Neuronal stem cell (in vitro differentiated cells): ENCODE results near the gene MGAT4B.

Experiments
- DNase-seq: peaks from one replicate; pipeline ENCODE4 v3.0.0-alpha.2; 2013; ENCODE audit warnings: low spot score
- H2AFZ ChIP-seq: one replicate; pipeline ENCODE4 v1.6.1; 2013; ENCODE audit warnings: mild to moderate bottlenecking, low read length, inconsistent platforms
- H2AK5ac ChIP-seq: 2 replicates; pipeline ENCODE4 v1.6.1; 2013; ENCODE audit warnings: low read depth, mild to moderate bottlenecking, inconsistent platforms, low read length, moderate library complexity, mixed read lengths
- H2BK120ac ChIP-seq: 2 replicates; pipeline ENCODE4 v1.6.1; 2013; ENCODE audit warnings: low read depth, mild to moderate bottlenecking, inconsistent platforms, low read length, moderate library complexity, mixed read lengths
- H2BK12ac ChIP-seq: one replicate; pipeline ENCODE4 v1.6.1; 2013; ENCODE audit warnings: low read length, inconsistent platforms
- H2BK15ac ChIP-seq: 2 replicates; pipeline ENCODE4 v1.6.1; 2013; ENCODE audit warnings: mild to moderate bottlenecking, low read length, inconsistent platforms, mixed read lengths
- H2BK5ac ChIP-seq: one replicate; pipeline ENCODE4 v1.6.1; 2013; ENCODE audit warnings: inconsistent platforms, mild to moderate bottlenecking, low read length, moderate library complexity
- H3K14ac ChIP-seq: one replicate; pipeline ENCODE4 v1.6.1; 2013; ENCODE audit warnings: low read length, inconsistent platforms
- H3K18ac ChIP-seq: 2 replicates; pipeline ENCODE4 v1.6.1; 2013; ENCODE audit warnings: low read length, inconsistent platforms
- H3K23ac ChIP-seq: 2 replicates; pipeline ENCODE4 v1.6.1; 2013; ENCODE audit warnings: low read depth, mild to moderate bottlenecking, mixed read lengths, low read length, inconsistent platforms; ENCODE audit not compliant: poor library complexity
- H3K27ac ChIP-seq: replicated peaks from 3 replicates; pipeline ENCODE4 v1.5.1; 2013; ENCODE audit warnings: low read length, inconsistent platforms
- H3K27me3 ChIP-seq, 3 experiments: 2 replicates each; pipeline ENCODE4 v1.6.1; 2013; ENCODE audit warnings: low read length in 3 of 3, mild to moderate bottlenecking in 2 of 3, inconsistent platforms in 1 of 3, low read depth in 1 of 3, mixed read lengths in 1 of 3, moderate library complexity in 1 of 3; ENCODE audit not compliant: control insufficient read depth in 3 of 3, insufficient read depth in 3 of 3
- H3K36me3 ChIP-seq, 2 donors: replicated peaks in 1 of 2; 2 replicates each; pipeline ENCODE4 v1.6.1; 2013; ENCODE audit warnings: low read length in 2 of 2; ENCODE audit not compliant: control insufficient read depth in 2 of 2, insufficient read depth in 2 of 2
- H3K4ac ChIP-seq: 2 replicates; pipeline ENCODE4 v1.6.1; 2013; ENCODE audit warnings: inconsistent platforms, mild to moderate bottlenecking, low read length, moderate library complexity
- H3K4me1 ChIP-seq, 2 donors: 1 replicate in 1 of 2; 2 replicates in 1 of 2; pipeline ENCODE4 v1.6.1; 2013; ENCODE audit warnings: low read length in 2 of 2, low read depth in 1 of 2; ENCODE audit not compliant: control insufficient read depth in 2 of 2, insufficient read depth in 1 of 2
- H3K4me2 ChIP-seq: one replicate; pipeline ENCODE4 v1.6.1; 2013; ENCODE audit warnings: mild to moderate bottlenecking, low read length, inconsistent platforms; ENCODE audit not compliant: insufficient read depth, poor library complexity, severe bottlenecking
- H3K4me3 ChIP-seq, 2 donors: 2 replicates each; pipeline ENCODE4 v1.5.1; 2013; ENCODE audit warnings: low read length in 2 of 2, mild to moderate bottlenecking in 2 of 2, inconsistent platforms in 1 of 2, moderate library complexity in 1 of 2
- H3K79me1 ChIP-seq: one replicate; pipeline ENCODE4 v1.6.1; 2013; ENCODE audit warnings: low read depth, mild to moderate bottlenecking, inconsistent platforms, low read length, moderate library complexity
- H3K9ac ChIP-seq: one replicate; pipeline ENCODE4 v1.6.1; 2013; ENCODE audit warnings: mild to moderate bottlenecking, low read depth, low read length, inconsistent platforms; ENCODE audit not compliant: poor library complexity
- H3K9me3 ChIP-seq, 2 donors: replicated peaks in 1 of 2; 2 replicates each; pipeline versions ENCODE3 to v1.6.1; 2013; ENCODE audit warnings: low read length in 2 of 2, mild to moderate bottlenecking in 2 of 2, inconsistent platforms in 1 of 2, low read depth in 1 of 2, mixed read lengths in 1 of 2, moderate library complexity in 1 of 2; ENCODE audit not compliant: control insufficient read depth in 2 of 2, insufficient read depth in 1 of 2
- H4K8ac ChIP-seq: one replicate; pipeline ENCODE4 v1.6.1; 2013; ENCODE audit warnings: low read depth, mild to moderate bottlenecking, inconsistent platforms, low read length, moderate library complexity
- H4K91ac ChIP-seq: one replicate; pipeline ENCODE4 v1.6.1; 2013; ENCODE audit warnings: low read length, low read depth, mild to moderate bottlenecking, inconsistent platforms; ENCODE audit not compliant: poor library complexity
- WGBS, 2 donors: extraction: QIAGEN DNeasy Blood & Tissue Kit; methylation state at CpG; one replicate each; pipeline ENCODE4 v1.1.7; 2013; ENCODE audit warnings: missing lambda C conversion rate in 2 of 2, mixed read lengths in 1 of 2; ENCODE audit not compliant: insufficient read length in 2 of 2, insufficient replicate concordance in 1 of 2; ENCODE audit errors: extremely low coverage in 2 of 2; 5-methylcytosine and 5-hydroxymethylcytosine counted together

Gene MGAT4B

GRCh38 chr5:179777456-179777855, 29.2 kb downstream of the MGAT4B start:
- Histone ChIP-seq H3K79me1 (no peaks in the 10 kb centered on the region), H3K27me3 (no peaks in the 10 kb centered on the region), H3K18ac (no peak overlapping the region), H2AFZ (no peak overlapping the region), H3K9ac (no peak overlapping the region), H4K8ac (no peak overlapping the region), H3K14ac (no peak overlapping the region), H4K91ac (no peak overlapping the region), H2BK12ac (no peak overlapping the region), H3K4me2 (no peak overlapping the region), H3K4ac (no peak overlapping the region), H2BK120ac (no peak overlapping the region), H3K9me3 (no peaks in the 10 kb centered on the region), H2BK15ac (no peak overlapping the region), H2BK5ac (no peak overlapping the region), H3K4me1 (no peaks in the 10 kb centered on the region), H3K23ac (no peak overlapping the region), H3K4me3 (no peak overlapping the region), H3K36me3 (peaks cover 37 to 93% of the 10 kb centered on the region in 2 donors), H3K27ac (no peak overlapping the region), H2AK5ac (no peak overlapping the region)
- DNase-seq: no peak
- no CpG with 5 or more reads among the region's 10 CpGs for WGBS, 2 donors

GRCh38 chr5:179776411-179776938, 30.2 kb downstream of the MGAT4B start:
- no peak overlapping the region for H3K9ac ChIP-seq
- no CpG with 5 or more reads among the region's 11 CpGs for WGBS, 2 donors

GRCh38 chr5:179774442-179774841, 32.2 kb downstream of the MGAT4B start:
- no peak overlapping the region for H2BK120ac ChIP-seq
- peaks cover 51 to 99% of the 10 kb centered on the region in 2 donors for H3K36me3 ChIP-seq
- no peak overlapping the region for H4K91ac ChIP-seq
- no peaks in the 10 kb centered on the region for H3K79me1 ChIP-seq
- no peak overlapping the region for H3K23ac ChIP-seq
- H3K4me2 ChIP-seq: no peak overlapping the region
- H2BK12ac ChIP-seq: no peak overlapping the region
- no peak overlapping the region for H3K27ac ChIP-seq
- H2AK5ac ChIP-seq: no peak overlapping the region
- H3K27me3 ChIP-seq: no peaks in the 10 kb centered on the region
- no peak overlapping the region for H2BK5ac ChIP-seq
- H3K9me3 ChIP-seq: no peaks in the 10 kb centered on the region
- H2BK15ac ChIP-seq: no peak overlapping the region
- DNase-seq: no peak
- no peak overlapping the region for H2AFZ ChIP-seq
- H3K4me1 ChIP-seq: no peaks in the 10 kb centered on the region
- no CpG with 5 or more reads among the region's 12 CpGs for WGBS, 2 donors
- no peak overlapping the region for H3K18ac ChIP-seq
- H3K14ac ChIP-seq: no peak overlapping the region
- H3K9ac ChIP-seq: no peak overlapping the region
- H4K8ac ChIP-seq: no peak overlapping the region
- no peak overlapping the region for H3K4me3 ChIP-seq
- H3K4ac ChIP-seq: no peak overlapping the region

More at GRCh38 chr5:179776411-179776938, 30.2 kb downstream of the MGAT4B start:
- Histone ChIP-seq H3K4ac (no peak overlapping the region), H2BK5ac (no peak overlapping the region), H3K14ac (no peak overlapping the region), H2BK15ac (no peak overlapping the region), H3K79me1 (no peaks in the 10 kb centered on the region), H3K18ac (no peak overlapping the region), H2AFZ (no peak overlapping the region), H3K23ac (no peak overlapping the region), H4K8ac (no peak overlapping the region), H3K36me3 (peaks cover 42 to 96% of the 10 kb centered on the region in 2 donors), H3K4me3 (no peak overlapping the region), H3K27ac (no peak overlapping the region), H4K91ac (no peak overlapping the region), H3K4me1 (no peaks in the 10 kb centered on the region), H3K27me3 (no peaks in the 10 kb centered on the region), H3K4me2 (no peak overlapping the region), H2BK120ac (no peak overlapping the region), H3K9me3 (no peaks in the 10 kb centered on the region), H2AK5ac (no peak overlapping the region), H2BK12ac (no peak overlapping the region)
- no peak for DNase-seq

- Histone ChIP-seq H3K4ac (no peak overlapping the region), H3K4me2 (no peak overlapping the region), H4K8ac (no peak overlapping the region), H4K91ac (no peak overlapping the region), H3K14ac (no peak overlapping the region), H3K4me1 (no peaks in the 10 kb centered on the region), H3K18ac (no peak overlapping the region), H2BK120ac (no peak overlapping the region), H3K9me3 (no peaks in the 10 kb centered on the region), H2BK5ac (no peak overlapping the region), H2AFZ (no peak overlapping the region), H3K79me1 (no peaks in the 10 kb centered on the region), H3K9ac (no peak overlapping the region), H3K27me3 (no peaks in the 10 kb centered on the region), H3K27ac (no peak overlapping the region), H2BK12ac (no peak overlapping the region), H3K4me3 (no peak overlapping the region), H3K36me3 (peaks cover 56 to 99% of the 10 kb centered on the region in 2 donors), H3K23ac (no peak overlapping the region), H2AK5ac (no peak overlapping the region), H2BK15ac (no peak overlapping the region)
- WGBS, 2 donors: no CpG with 5 or more reads among the region's 9 CpGs
- no peak for DNase-seq
These were observed 33.0 kb downstream of the MGAT4B start for GRCh38 chr5:179773686-179774040.
